A549 (cell line): ENCODE results near the gene CACNG7. TPM values are rescaled to one million over a fixed set of nuclear protein-coding genes. Genes with fewer than 3 reads are reported as not detected.
"Not testable (repeated sequence)": the region's sequence is repeated elsewhere in the genome, so short reads cannot be mapped to it uniquely, and the experiment has no call there.

Experiments
- ATAC-seq, 2 experiments: fragments of 200-7000 bp in 1 of 2; fragments of >200 bp in 1 of 2; cut with Nextera tagmentation in 1 of 2; cut with Tn5 transposase in 1 of 2; 3 replicates each; pipeline versions ENCODE4 v1.8.0 to v1.9.1; 2018 to 2020; ENCODE audit warnings: mild to moderate bottlenecking in 1 of 2, moderate library complexity in 1 of 2
- CTCF ChIA-PET: fragments of 300-600 bp; sonication (Branson Sonifier 250); formaldehyde crosslinking; extraction: SDS; loops from one replicate; lab custom pipeline; 2021; ENCODE audit warnings: antibody characterized with exemption, inconsistent platforms; lab: Yijun Ruan, JAX
- POLR2A ChIA-PET: fragments of 350-600 bp; formaldehyde crosslinking; extraction: SDS; loops from one replicate; lab custom pipeline; 2021; ENCODE audit warnings: antibody characterized with exemption, inconsistent platforms; lab: Yijun Ruan, JAX
- DNase-seq, 2 experiments: peaks; one replicate each; pipeline versions ENCODE4 v3.0.0 to v3.0.0-alpha.2; 2011 to 2016; ENCODE audit warnings: low read depth in 1 of 2, low spot score in 1 of 2
- FAIRE-seq: peaks from 2 replicates; lab custom pipeline; 2011; peaks lifted over from hg19 to GRCh38; lab: Jason Lieb, UNC
- H3K27ac ChIP-seq, 2 experiments: fragments of >200 bp; sonication (Bioruptor Twin); formaldehyde crosslinking; 3 replicates each; pipeline ENCODE4 v1.5.1; 2016 to 2017
- H3K4me1 ChIP-seq: fragments of >200 bp; sonication (Bioruptor Twin); formaldehyde crosslinking; 3 replicates; pipeline ENCODE4 v1.6.1; 2016
- H3K4me2 ChIP-seq: fragments of >200 bp; sonication (Bioruptor Twin); formaldehyde crosslinking; 3 replicates; pipeline ENCODE4 v1.6.1; 2016
- H3K4me3 ChIP-seq: fragments of >200 bp; sonication (Bioruptor Twin); formaldehyde crosslinking; 3 replicates; pipeline ENCODE4 v1.5.1; 2016
- H3K9me3 ChIP-seq: fragments of >200 bp; sonication (Bioruptor Twin); formaldehyde crosslinking; 3 replicates; pipeline ENCODE4 v1.6.1; 2016
- CBX2 ChIP-seq: fragments of 200-600 bp; sonication (generic); IDR thresholded peaks from 2 replicates; pipeline ENCODE4 v1.6.1; 2016; ENCODE audit warnings: low read depth, mild to moderate bottlenecking, borderline replicate concordance
- CEBPB ChIP-seq, 2 experiments: fragments of >200 bp in 1 of 2; sonication (Bioruptor Twin) in 1 of 2; formaldehyde crosslinking in 1 of 2; IDR thresholded peaks; 2 replicates each; pipeline ENCODE4 v1.6.1; 2012 to 2016
- E2F6 ChIP-seq: IDR thresholded peaks from 2 replicates; pipeline ENCODE4 v1.6.1; 2012; ENCODE audit warnings: low read depth, borderline replicate concordance
- EHF ChIP-seq: fragments of 250-450 bp; sonication (Bioruptor Pico); IDR thresholded peaks from 2 replicates; pipeline ENCODE4 v1.5.0; 2020; ENCODE audit warnings: mild to moderate bottlenecking
- FOSB ChIP-seq: fragments of 250-450 bp; sonication (Bioruptor Pico); IDR thresholded peaks from 2 replicates; pipeline ENCODE4 v1.5.0; 2020; ENCODE audit warnings: mild to moderate bottlenecking, moderate library complexity
- GATA3 ChIP-seq: IDR thresholded peaks from 2 replicates; pipeline ENCODE4 v1.6.1; 2012; ENCODE audit warnings: borderline replicate concordance
- HOXA7 ChIP-seq: fragments of 250-450 bp; sonication (Bioruptor Pico); IDR thresholded peaks from 2 replicates; pipeline ENCODE4 v1.5.0; 2020; ENCODE audit warnings: mild to moderate bottlenecking, moderate library complexity
- HOXB13 ChIP-seq: fragments of 250-450 bp; sonication (Bioruptor Pico); IDR thresholded peaks from 2 replicates; pipeline ENCODE4 v1.5.0; 2020; ENCODE audit warnings: low read depth, mild to moderate bottlenecking, moderate library complexity
- HOXB5 ChIP-seq: fragments of 250-450 bp; sonication (Bioruptor Pico); IDR thresholded peaks from 2 replicates; pipeline ENCODE4 v1.5.0; 2020; ENCODE audit warnings: mild to moderate bottlenecking, moderate library complexity
- JUNB ChIP-seq: fragments of >200 bp; sonication (Bioruptor Twin); formaldehyde crosslinking; IDR thresholded peaks from 2 replicates; pipeline ENCODE4 v1.6.1; 2016
- KDM1A ChIP-seq: fragments of 200-600 bp; sonication (generic); IDR thresholded peaks from 2 replicates; pipeline ENCODE4 v1.6.1; 2016; ENCODE audit warnings: low read depth, mild to moderate bottlenecking
- MAX ChIP-seq: IDR thresholded peaks from 2 replicates; pipeline ENCODE4 v1.6.1; 2012
- MAZ ChIP-seq: fragments of 150-350 bp; IDR thresholded peaks from 2 replicates; pipeline ENCODE4 v1.6.1; 2014; ENCODE audit warnings: antibody characterized with exemption, low read depth, low read length, borderline replicate concordance
- PHF8 ChIP-seq: fragments of 200-600 bp; sonication (generic); IDR thresholded peaks from 2 replicates; pipeline ENCODE4 v1.6.1; 2016; ENCODE audit warnings: low read depth, mild to moderate bottlenecking, antibody characterized with exemption, moderate library complexity, borderline replicate concordance
- RARB ChIP-seq: fragments of 250-450 bp; sonication (Bioruptor Pico); IDR thresholded peaks from 2 replicates; pipeline ENCODE4 v1.8.0; 2021; ENCODE audit warnings: mild to moderate bottlenecking, moderate library complexity
- RCOR1 ChIP-seq: fragments of 150-350 bp; IDR thresholded peaks from 2 replicates; pipeline ENCODE4 v1.6.1; 2014; ENCODE audit warnings: antibody characterized with exemption, low read length, low read depth
- RFX5 ChIP-seq: fragments of 450-650 bp; IDR thresholded peaks from 2 replicates; pipeline ENCODE4 v1.7.1; 2014; ENCODE audit warnings: antibody characterized with exemption, mild to moderate bottlenecking, moderate library complexity
- TFCP2L1 ChIP-seq: fragments of 250-450 bp; sonication (Bioruptor Pico); IDR thresholded peaks from 2 replicates; pipeline ENCODE4 v1.5.0; 2021; ENCODE audit warnings: mild to moderate bottlenecking
- TP53 ChIP-seq: fragments of 250-450 bp; sonication (Bioruptor Pico); IDR thresholded peaks from 2 replicates; pipeline ENCODE4 v1.5.0; 2021; ENCODE audit warnings: mild to moderate bottlenecking, moderate library complexity
- WGBS: methylation state at CpG from one replicate; pipeline ENCODE4 v1.1.6; 2017; ENCODE audit errors: missing lambda C conversion rate; 5-methylcytosine and 5-hydroxymethylcytosine counted together
- polyA plus RNA-seq, 4 experiments: library from polyadenylated mRNA; depleted of rRNA in 3 of 4; stranded (reverse); fragments of >200 nt; fragmentation: RNase III in 1 of 4; extraction: RNeasy Plus Mini Kit Qiagen cat#74134 plus additional on column Dnase treatment in 1 of 4; gene quantifications; 2 replicates in 3 of 4; 3 replicates in 1 of 4; pipeline ENCODE4 v1.2.3, GENCODE V29; 2011 to 2017
- TF ChIP-seq, protein P1 (sequence below): fragments of 150-350 bp; IDR thresholded peaks from 2 replicates; pipeline ENCODE4 v1.6.1; 2014; ENCODE audit warnings: low read depth, mild to moderate bottlenecking, low read length
- TF ChIP-seq, protein P2 (sequence below): fragments of 200-600 bp; sonication (generic); IDR thresholded peaks from 2 replicates; pipeline ENCODE4 v1.6.1; 2016; ENCODE audit warnings: antibody characterized with exemption, mild to moderate bottlenecking, moderate library complexity
- TF ChIP-seq, protein P3 (sequence below): fragments of 250-450 bp; sonication (Bioruptor Pico); IDR thresholded peaks from 2 replicates; pipeline ENCODE4 v1.5.0; 2021; ENCODE audit warnings: mild to moderate bottlenecking, moderate library complexity, borderline replicate concordance

The CACNG7 gene
- polyA plus RNA-seq, 2 of the 4 experiments (the other 2 are of a cell fraction), result 7.6 to 11.5 TPM

DNA sequence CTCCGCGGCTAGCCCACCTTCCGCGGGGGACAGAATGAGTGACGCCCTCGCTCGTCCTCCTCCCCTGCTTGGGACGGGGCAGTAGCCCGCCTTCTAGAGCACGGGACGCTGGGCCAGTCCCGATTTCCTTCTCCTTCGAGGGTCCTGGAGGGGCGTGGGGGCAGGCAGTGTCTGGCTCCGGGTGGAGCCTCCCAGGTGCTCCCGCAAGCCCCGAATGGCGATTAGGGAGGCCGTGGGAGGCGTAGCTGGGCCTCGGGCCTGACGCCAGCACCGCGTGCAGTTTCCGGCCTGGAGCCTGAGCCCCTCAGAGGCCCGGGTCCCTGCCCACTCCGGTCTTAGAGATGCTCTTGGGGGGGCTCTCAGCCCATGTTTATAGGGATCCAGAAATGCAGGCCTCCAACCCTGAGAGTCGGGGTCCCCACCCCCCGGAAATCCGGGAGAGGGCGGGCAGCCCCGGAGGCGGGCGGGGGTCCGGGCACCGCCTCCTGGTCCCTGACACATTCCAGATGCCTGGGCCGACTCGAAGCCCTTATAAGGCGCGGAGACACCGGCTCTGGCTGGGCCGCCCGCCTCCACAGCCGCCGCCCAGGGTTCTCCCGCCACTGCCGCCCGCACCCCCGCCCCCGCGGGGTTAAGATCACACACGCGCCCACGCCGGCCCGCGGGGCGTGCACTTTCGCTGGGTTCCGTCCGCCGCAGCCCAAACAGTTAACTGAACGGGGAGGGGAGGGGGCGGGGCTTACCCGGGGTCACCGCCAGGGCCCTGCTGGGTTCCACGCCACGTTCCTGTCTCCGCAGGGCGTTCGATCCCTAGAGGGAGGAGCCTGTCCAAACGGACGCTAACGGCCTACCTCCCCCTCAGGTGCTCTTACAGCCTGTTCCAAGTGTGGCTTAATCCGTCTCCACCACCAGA lies 39.9 kb upstream of the CACNG7 start (continued):
- TF ChIP-seq CBX2, result no peak
- no peak; the same call in none of the 2 replicates for TF ChIP-seq MAX
- TF ChIP-seq RFX5, result no peak
- TF ChIP-seq, protein P1, sequence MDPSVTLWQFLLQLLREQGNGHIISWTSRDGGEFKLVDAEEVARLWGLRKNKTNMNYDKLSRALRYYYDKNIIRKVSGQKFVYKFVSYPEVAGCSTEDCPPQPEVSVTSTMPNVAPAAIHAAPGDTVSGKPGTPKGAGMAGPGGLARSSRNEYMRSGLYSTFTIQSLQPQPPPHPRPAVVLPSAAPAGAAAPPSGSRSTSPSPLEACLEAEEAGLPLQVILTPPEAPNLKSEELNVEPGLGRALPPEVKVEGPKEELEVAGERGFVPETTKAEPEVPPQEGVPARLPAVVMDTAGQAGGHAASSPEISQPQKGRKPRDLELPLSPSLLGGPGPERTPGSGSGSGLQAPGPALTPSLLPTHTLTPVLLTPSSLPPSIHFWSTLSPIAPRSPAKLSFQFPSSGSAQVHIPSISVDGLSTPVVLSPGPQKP, result no peak
- peak; percentile 65 for TF ChIP-seq E2F6
- TF ChIP-seq EHF (CRISPR knock-in tag), result peak; percentile 71
- peak; percentile 32 for TF ChIP-seq HOXB13
- TF ChIP-seq KDM1A, result no peak
- no peak for TF ChIP-seq RCOR1
- TF ChIP-seq MAZ, result no peak
- TF ChIP-seq HOXB5, result peak; percentile 68; the same call in 1 of the 2 replicates
- peak; percentile 46; the same call in 1 of the 2 replicates for TF ChIP-seq PHF8
- TF ChIP-seq GATA3, result peak; percentile 48; the same call in 1 of the 2 replicates

DNA sequence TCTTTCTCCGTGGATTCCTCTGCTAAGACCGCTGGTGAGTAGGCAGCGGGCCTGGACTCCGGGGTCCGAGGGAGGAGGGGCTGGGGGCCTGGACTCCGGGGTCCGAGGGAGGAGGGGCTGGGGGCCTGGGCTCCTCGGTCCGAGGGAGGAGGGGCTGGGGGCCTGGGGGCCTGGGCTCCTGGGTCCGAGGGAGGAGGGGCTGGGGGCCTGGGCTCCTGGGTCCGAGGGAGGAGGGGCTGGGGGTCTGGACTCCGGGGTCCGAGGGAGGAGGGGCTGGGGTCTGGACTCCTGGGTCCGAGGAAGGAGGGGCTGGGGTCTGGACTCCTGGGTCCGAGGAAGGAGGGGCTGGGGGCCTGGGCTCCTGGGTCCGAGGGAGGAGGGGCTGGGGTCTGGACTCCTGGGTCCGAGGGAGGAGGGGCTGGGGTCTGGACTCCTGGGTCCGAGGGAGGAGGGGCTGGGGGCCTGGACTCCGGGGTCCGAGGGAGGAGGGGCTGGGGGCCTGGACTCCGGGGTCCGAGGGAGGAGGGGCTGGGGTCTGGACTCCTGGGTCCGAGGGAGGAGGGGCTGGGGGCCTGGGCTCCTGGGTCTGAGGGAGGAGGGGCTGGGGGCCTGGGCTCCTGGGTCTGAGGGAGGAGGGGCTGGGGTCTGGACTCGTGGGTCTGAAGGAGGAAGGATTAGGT lies 39.1 kb upstream of the CACNG7 start:
- CTCF ChIA-PET, result interaction anchor here (1.9 to 2.4 kb wide), 3 partner anchors 12 to 154 kb away, joined by 6 to 12 read pairs (median 8); partner anchors contain the start of gene PRKCG
- Histone ChIP-seq H3K27ac (peak overlapping the region; percentile 94), H3K4me3 (peak overlapping the region; percentile 69), H3K4me1 (peaks cover 17% of the 10 kb centered on the region), H3K4me2 (peak overlapping the region; percentile 93)
- FAIRE-seq, POLR2A ChIA-PET, H3K9me3 ChIP-seq, ATAC-seq, DNase-seq: not testable (repeated sequence)
- WGBS, result 14% methylated on average over 2 of the region's 24 CpGs

GRCh38 chr19:53870485-53870844 lies 38.6 kb upstream of the CACNG7 start:
- FAIRE-seq (no peak), DNase-seq (peak in 1 of 2 experiments; percentile 54), ATAC-seq (no peak)
- Histone ChIP-seq H3K4me3 (peak overlapping the region; percentile 69; the same call in 1 of the 3 replicates), H3K27ac (peak overlapping the region; percentile 94; a peak in 5 of 6 replicates), H3K4me1 (peaks cover 12% of the 10 kb centered on the region; the same call in 2 of the 3 replicates), H3K9me3 (no peaks in the 10 kb centered on the region), H3K4me2 (peak overlapping the region; percentile 93)
- 88% methylated on average over 5 of the region's 5 CpGs for WGBS
- POLR2A ChIA-PET, result no interaction called here
- TF ChIP-seq CEBPB (IDR thresholded peaks at IDR 0.05), result no peak
- TF ChIP-seq, protein P2, sequence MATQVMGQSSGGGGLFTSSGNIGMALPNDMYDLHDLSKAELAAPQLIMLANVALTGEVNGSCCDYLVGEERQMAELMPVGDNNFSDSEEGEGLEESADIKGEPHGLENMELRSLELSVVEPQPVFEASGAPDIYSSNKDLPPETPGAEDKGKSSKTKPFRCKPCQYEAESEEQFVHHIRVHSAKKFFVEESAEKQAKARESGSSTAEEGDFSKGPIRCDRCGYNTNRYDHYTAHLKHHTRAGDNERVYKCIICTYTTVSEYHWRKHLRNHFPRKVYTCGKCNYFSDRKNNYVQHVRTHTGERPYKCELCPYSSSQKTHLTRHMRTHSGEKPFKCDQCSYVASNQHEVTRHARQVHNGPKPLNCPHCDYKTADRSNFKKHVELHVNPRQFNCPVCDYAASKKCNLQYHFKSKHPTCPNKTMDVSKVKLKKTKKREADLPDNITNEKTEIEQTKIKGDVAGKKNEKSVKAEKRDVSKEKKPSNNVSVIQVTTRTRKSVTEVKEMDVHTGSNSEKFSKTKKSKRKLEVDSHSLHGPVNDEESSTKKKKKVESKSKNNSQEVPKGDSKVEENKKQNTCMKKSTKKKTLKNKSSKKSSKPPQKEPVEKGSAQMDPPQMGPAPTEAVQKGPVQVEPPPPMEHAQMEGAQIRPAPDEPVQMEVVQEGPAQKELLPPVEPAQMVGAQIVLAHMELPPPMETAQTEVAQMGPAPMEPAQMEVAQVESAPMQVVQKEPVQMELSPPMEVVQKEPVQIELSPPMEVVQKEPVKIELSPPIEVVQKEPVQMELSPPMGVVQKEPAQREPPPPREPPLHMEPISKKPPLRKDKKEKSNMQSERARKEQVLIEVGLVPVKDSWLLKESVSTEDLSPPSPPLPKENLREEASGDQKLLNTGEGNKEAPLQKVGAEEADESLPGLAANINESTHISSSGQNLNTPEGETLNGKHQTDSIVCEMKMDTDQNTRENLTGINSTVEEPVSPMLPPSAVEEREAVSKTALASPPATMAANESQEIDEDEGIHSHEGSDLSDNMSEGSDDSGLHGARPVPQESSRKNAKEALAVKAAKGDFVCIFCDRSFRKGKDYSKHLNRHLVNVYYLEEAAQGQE, result no peak
- TF ChIP-seq HOXA7, result peak; percentile 92
- TF ChIP-seq RCOR1, result no peak
- TF ChIP-seq JUNB, result no peak
- TF ChIP-seq TFCP2L1 (CRISPR knock-in tag), result peak; percentile 94
- no peak for TF ChIP-seq KDM1A
- peak; percentile 26; the same call in 1 of the 2 replicates for TF ChIP-seq TP53 (CRISPR knock-in tag)
- TF ChIP-seq RARB, result peak; percentile 84
- peak; percentile 87 for TF ChIP-seq FOSB (CRISPR knock-in tag)
- TF ChIP-seq, protein P3, sequence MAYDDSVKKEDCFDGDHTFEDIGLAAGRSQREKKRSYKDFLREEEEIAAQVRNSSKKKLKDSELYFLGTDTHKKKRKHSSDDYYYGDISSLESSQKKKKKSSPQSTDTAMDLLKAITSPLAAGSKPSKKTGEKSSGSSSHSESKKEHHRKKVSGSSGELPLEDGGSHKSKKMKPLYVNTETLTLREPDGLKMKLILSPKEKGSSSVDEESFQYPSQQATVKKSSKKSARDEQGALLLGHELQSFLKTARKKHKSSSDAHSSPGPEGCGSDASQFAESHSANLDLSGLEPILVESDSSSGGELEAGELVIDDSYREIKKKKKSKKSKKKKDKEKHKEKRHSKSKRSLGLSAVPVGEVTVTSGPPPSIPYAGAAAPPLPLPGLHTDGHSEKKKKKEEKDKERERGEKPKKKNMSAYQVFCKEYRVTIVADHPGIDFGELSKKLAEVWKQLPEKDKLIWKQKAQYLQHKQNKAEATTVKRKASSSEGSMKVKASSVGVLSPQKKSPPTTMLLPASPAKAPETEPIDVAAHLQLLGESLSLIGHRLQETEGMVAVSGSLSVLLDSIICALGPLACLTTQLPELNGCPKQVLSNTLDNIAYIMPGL (CRISPR knock-in tag), result no peak
- CTCF ChIA-PET, result interaction anchor here (1.2 to 2.4 kb wide), 6 partner anchors 12 to 161 kb away, joined by 3 to 12 read pairs (median 6); partner anchors contain the start of gene PRKCG
